Left lung (tissue), 10 donors: ENCODE results near the gene ICA1. TPM values are rescaled to one million over a fixed set of nuclear protein-coding genes. Genes with fewer than 3 reads are reported as not detected.

Experiments
- ATAC-seq: fragments of 200-7000 bp; cut with Tn5 transposase; one replicate; pipeline ENCODE4 v1.9.1; 2020; ENCODE audit warnings: moderate library complexity
- DNase-seq, 4 donors: peaks; one replicate each; pipeline ENCODE4 v3.0.0-alpha.2; 2013 to 2020
- H3K27ac ChIP-seq, 2 donors: fragments of 200-600 bp; sonication (generic) in 1 of 2; one replicate each; pipeline versions ENCODE4 v1.5.0 to v1.8.0; 2020 to 2021
- H3K27me3 ChIP-seq, 2 donors: fragments of 200-600 bp; sonication (generic) in 1 of 2; one replicate each; pipeline versions ENCODE4 v1.5.0 to v1.8.0; 2020 to 2021
- H3K36me3 ChIP-seq, 2 donors: fragments of 200-600 bp; sonication (generic) in 1 of 2; one replicate each; pipeline versions ENCODE4 v1.5.0 to v1.8.0; 2020 to 2021
- H3K4me1 ChIP-seq, 2 donors: fragments of 200-600 bp; one replicate each; pipeline ENCODE4 v1.8.0; 2021
- H3K4me3 ChIP-seq, 2 donors: fragments of 200-600 bp; sonication (generic) in 1 of 2; one replicate each; pipeline versions ENCODE4 v1.5.0 to v1.8.0; 2020 to 2021; ENCODE audit warnings: mild to moderate bottlenecking in 1 of 2
- H3K9me3 ChIP-seq, 2 donors: fragments of 200-600 bp; sonication (generic) in 1 of 2; one replicate each; pipeline versions ENCODE4 v1.5.0 to v1.8.0; 2020 to 2021
- CTCF ChIP-seq, 2 donors: fragments of 200-600 bp; sonication (generic) in 1 of 2; IDR thresholded peaks; one replicate each; pipeline versions ENCODE4 v1.5.0 to v1.8.0; 2021; ENCODE audit warnings: antibody characterized with exemption in 2 of 2
- intact Hi-C, 2 donors: fragments of 100-400 bp; cut with DNase I; formaldehyde crosslinking; loops; one replicate each; pipeline versions ENCODE4 v1.11.2 to v1.14.2; 2022
- polyA plus RNA-seq, 6 donors: library from polyadenylated mRNA; unstranded; fragments of 120-200 nt; gene quantifications; one replicate each; pipeline ENCODE4 v1.2.1, GENCODE V29; 2013; ENCODE audit not compliant: insufficient read length in 6 of 6
- total RNA-seq, 2 donors: library from RNA; stranded (reverse); fragmentation: NEBNext Ultra II Directional; extraction: Animal tissue kit (Norgen Biotek cat#: 25700); gene quantifications; one replicate each; pipeline ENCODE4 v1.2.1, GENCODE V29; 2021
- donor health status: DM: no; HTN: yes; CAD: no.
- donor health status: DM: no; HTN: no; CAD: no.

Gene ICA1
- total and polyA plus RNA-seq, 8 donors, result 22.4 to 53.3 (median 40.5) TPM

GRCh38 chr7:8144856-8145255 lies 117.1 kb downstream of the ICA1 start:
- H3K4me3 ChIP-seq, result no peak overlapping the region
- H3K27ac ChIP-seq, result no peak overlapping the region
- intact Hi-C loops, result no loop called here
- H3K9me3 ChIP-seq, result no peaks in the 10 kb centered on the region
- TF ChIP-seq CTCF (IDR thresholded peaks at IDR 0.05), result no peak
- H3K4me1 ChIP-seq, result peaks cover 0 to 5% of the 10 kb centered on the region in 2 donors
- no peaks in the 10 kb centered on the region for H3K27me3 ChIP-seq
- DNase-seq (no peak), ATAC-seq (no peak)
- H3K36me3 ChIP-seq, result peaks cover 0 to 12% of the 10 kb centered on the region in 2 donors

GRCh38 chr7:8143151-8143874 lies 118.7 kb downstream of the ICA1 start:
- DNase-seq (no peak), ATAC-seq (no peak)
- H3K9me3 ChIP-seq, result no peaks in the 10 kb centered on the region
- H3K36me3 ChIP-seq, result peaks cover 0 to 15% of the 10 kb centered on the region in 2 donors
- H3K27me3 ChIP-seq, result no peaks in the 10 kb centered on the region
- no peak overlapping the region for H3K4me3 ChIP-seq
- no peak for TF ChIP-seq CTCF (IDR thresholded peaks at IDR 0.05)
- H3K27ac ChIP-seq, result no peak overlapping the region
- H3K4me1 ChIP-seq, result no peaks in the 10 kb centered on the region
- intact Hi-C loops, result no loop called here

GRCh38 chr7:8142477-8142876 lies 119.5 kb downstream of the ICA1 start:
- ATAC-seq, result no peak

GRCh38 chr7:8141070-8141469 lies 120.9 kb downstream of the ICA1 start:
- ATAC-seq, result no peak

More at GRCh38 chr7:8142477-8142876, 119.5 kb downstream of the ICA1 start:
- Histone ChIP-seq H3K27ac (no peak overlapping the region), H3K4me3 (no peak overlapping the region), H3K36me3 (peaks cover 0 to 21% of the 10 kb centered on the region in 2 donors), H3K27me3 (no peaks in the 10 kb centered on the region), H3K4me1 (no peaks in the 10 kb centered on the region), H3K9me3 (no peaks in the 10 kb centered on the region)
- no peak for TF ChIP-seq CTCF (IDR thresholded peaks at IDR 0.05)
- intact Hi-C loops, result no loop called here
- DNase-seq, result no peak

More at GRCh38 chr7:8141070-8141469, 120.9 kb downstream of the ICA1 start:
- no peaks in the 10 kb centered on the region for H3K9me3 ChIP-seq
- H3K4me3 ChIP-seq, result no peak overlapping the region
- H3K27me3 ChIP-seq, result no peaks in the 10 kb centered on the region
- H3K36me3 ChIP-seq, result peaks cover 0 to 21% of the 10 kb centered on the region in 2 donors
- H3K4me1 ChIP-seq, result no peaks in the 10 kb centered on the region
- no peak for DNase-seq
- TF ChIP-seq CTCF (IDR thresholded peaks at IDR 0.05), result no peak
- intact Hi-C loops, result no loop called here
- no peak overlapping the region for H3K27ac ChIP-seq
